ENCODE results near the gene ESRRG.

DNA sequence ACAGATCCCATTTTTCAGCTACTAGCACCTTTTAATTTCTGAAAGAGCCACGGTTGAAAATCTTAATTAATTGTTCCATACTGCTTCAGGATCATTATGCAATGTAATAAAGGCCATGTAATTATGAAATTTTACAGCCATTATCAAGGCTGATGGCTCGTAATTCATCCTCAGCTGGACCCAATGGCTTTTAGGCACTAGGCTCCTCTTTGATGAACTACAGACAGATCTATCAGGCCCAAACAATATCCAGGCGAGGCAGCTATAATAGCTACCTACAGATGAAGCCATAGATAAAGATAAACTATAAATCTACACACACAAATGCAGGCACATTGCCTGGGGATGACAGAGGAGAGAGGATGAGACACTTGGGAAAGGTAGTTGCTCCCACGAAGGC lies 189.5 kb downstream of the ESRRG start:
- TF ChIP-seq GATA3 (IDR thresholded peaks at IDR 0.05; ENCODE audit: low read depth, low read length) (peak; percentile 100), GATA2 (IDR thresholded peaks at IDR 0.05; ENCODE audit: low read depth, low read length) (peak; percentile 100)

All from SH-SY5Y (cell line).